NCI-H146 (cell line): ENCODE data around the gene B3GAT1.

Experiments used
- DNase-seq: peaks from one replicate; lab custom pipeline; 2025; lab: John Stamatoyannopoulos, UW

Gene B3GAT1

DNA sequence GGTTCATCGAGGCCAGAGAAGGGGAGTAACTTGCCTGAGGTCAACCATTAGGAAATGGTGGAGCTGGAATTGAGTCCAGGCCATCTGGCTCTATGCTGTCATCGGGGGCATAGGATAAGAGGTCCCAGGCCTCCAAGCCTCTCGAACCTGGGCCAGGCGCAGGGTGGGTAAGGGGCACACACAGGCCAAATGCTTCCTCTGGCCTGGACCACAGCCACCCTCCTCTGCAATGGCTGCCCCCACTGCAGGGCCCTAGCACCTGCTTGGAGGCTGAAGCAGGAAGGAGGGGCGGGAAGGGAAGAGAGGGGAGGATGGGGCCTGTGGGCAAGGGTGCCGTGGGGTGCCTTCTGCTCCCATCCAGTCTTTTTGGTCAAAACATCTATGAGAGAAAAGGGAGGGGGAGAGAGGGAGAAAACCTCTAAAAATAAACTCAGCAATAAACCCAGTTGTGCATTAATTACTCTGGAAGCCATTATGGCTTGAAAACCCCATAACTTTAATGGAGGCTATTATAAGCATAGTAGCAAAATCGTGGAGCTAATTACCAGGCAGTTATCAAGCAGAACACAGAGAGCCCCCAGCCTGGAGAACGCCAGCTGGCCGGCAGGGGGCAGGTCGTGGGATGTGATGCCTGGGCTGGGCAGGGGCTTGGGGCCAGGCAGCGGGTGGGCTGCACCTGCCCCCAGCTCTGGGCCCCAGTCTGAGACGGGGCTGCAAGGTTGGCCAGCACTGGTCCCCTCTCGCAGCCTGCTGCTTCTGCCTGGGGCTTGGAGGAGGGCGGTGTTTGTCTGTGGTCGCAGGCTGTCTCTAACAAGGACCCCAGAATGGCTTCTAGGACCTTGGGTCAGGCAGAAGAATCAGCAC, 21.1 kb downstream of the B3GAT1 start:
- peak; percentile 19 for DNase-seq

DNA sequence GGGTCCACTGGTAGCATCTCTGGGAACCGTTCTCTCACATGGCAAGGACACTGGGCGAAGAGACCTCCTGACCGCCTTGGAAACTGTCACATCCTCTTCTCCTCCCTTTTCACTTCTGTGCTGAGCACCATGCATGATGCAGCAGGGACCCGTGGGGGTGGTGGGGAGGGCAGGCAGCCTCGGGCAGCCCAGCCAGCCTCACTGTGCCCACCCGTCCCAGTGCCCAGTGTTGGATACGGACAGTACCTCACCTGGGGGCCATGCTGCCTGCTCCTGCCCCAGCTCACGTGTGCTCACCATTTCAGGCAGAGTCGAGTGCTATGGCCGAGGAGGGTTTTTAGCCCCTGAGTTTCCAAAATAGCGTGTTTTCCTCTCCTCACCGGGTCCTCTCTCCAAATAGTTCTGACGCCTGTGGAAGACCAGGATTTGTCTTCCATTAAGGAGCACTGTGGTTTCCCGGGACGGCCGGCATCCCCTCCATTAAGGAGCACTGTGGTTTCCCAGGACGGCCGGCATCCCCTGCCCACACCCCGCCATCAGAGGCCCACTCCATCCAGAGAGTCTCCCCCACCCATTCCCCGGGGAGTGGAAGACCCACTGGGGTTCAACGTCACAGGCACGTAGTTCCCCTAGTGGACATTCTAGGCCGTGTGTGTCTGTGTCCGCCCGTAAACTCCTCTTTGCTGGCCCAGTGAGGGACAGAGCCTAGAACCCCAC, 22.4 kb downstream of the B3GAT1 start:
- no peak for DNase-seq

DNA sequence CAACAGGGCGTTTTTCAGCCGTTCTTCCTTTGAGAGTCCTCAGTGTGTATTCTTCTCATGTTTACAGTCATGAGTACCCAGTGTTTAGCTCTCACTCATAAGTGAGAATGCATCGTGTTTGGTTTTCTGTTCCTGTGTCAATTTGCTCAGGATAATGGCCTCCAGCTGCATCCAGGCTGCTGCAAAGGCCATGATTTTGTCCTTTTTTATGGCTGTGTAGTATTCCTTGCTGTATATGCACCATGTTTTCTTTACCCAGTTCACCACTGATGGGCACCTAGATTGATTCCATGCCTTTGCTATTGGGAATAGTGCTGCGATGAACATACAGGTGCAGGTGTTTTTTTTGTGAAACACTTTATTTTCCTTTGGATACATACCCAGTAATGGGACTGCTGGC, 23.5 kb downstream of the B3GAT1 start:
- DNase-seq, result no peak

DNA sequence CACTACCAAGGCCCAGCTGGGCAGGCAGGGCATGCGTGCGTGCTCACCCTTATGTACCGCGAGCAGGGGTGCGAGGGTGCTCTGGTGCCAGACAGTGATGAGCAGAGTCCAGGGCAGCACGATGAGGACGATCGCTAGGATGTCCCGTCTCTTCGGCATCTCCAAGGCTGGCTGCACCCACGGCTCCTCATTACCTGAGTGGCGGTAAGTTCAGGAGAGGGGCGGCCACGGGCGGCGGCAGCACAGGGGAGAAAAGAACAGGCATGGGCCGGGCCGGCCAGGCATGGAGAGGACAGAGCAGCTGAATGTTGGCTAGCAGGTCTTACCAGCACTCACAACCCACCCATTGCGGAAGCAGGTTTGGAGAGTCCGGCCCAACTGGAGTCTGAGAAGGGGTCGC, 24.5 kb downstream of the B3GAT1 start:
- no peak for DNase-seq

DNA sequence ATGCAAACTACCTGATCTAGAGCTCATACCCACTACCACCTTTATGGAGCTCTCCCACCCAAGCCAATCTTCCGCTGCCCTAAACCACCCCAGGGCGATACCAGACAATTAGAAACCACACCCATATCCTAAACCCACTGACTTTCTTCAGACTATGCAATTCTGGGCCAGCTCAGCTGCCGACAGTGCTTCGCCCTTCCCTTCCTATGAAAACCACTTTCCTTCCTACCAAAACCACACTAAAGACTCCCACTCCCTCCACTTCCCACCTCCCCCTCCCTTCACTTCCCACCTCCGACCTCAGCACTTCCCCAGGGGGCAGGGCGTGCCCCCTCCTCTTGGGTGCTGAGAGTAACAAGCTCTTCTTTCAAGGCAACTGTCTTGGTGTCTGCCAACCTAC, 25.1 kb downstream of the B3GAT1 start:
- DNase-seq, result no peak

DNA sequence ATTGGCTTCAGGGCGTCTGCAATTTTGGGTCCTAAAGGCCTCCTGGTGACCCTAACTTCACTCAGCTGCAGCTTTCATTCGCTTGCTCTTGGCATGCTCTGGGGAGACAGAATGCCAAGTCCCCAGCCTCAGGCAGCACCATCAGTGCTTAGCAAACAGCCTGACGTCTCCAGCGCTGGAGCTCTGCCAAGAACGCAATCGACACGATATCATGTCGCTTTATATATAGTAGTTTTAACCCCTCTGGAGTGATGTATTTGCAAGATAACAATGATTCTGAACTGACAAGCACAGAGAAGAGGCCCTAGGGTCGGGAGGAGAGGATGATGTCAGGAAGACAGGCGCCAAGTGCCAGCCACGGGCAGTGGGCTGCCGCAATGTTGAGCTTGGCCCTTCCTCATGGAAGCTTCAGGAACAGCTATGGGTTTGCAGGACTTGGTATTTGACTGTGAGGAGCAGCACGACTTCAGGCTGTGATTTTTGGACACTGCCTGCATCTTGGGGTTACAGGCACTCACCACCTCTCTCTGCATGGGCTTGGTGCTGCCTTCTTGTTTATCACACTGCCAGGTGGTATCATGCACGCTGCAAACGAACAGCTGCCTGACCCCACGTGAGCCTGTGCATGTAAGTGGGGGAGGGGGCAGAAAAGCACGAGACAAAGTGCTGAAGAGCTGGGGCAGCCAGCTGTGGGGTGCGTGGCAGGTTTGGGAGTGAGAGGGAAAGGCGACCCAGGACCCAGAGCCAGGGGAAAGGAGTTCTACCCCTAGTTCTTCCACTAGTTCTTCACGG, 26.1 kb downstream of the B3GAT1 start:
- DNase-seq, result peak; percentile 76

DNA sequence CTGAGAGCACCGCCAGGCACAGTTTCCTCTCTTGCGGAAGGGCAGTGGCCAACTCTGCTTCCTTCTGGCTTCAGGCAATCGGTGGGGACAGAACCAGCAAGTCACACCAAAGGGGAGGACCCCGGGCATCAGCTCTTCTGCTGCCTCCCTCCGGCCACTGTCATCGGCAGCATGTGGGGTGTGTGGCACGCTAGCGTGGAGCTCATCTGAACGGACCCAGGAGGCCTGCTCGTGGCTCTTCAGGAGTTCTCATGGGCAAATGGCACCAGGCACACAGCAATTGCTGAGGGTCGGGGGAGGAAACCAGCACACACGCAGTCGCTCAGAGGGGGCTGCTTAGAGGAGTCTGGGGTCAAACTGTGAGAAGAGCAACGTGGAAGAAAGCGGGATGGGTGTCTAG, 26.9 kb downstream of the B3GAT1 start:
- no peak for DNase-seq

DNA sequence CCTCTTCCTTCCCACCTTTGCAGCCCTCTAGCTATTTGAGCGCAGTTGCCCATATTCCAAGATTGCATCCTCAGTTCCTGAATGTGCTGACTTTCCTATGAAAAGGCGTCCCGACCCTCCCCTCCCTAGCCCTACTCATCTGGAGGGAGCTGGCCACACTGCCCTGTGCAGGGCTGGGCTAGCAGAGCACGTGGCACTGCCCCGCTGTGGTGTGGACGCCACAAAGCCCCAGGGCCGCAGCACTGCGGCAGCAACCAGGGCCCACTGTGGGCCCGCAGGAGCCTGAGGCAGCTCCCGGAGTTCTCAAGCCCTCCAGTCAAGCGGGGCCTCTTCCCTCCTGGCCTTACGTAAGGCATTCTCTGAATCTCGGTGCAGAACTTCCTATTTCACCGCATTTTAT, 27.6 kb downstream of the B3GAT1 start:
- no peak for DNase-seq

DNA sequence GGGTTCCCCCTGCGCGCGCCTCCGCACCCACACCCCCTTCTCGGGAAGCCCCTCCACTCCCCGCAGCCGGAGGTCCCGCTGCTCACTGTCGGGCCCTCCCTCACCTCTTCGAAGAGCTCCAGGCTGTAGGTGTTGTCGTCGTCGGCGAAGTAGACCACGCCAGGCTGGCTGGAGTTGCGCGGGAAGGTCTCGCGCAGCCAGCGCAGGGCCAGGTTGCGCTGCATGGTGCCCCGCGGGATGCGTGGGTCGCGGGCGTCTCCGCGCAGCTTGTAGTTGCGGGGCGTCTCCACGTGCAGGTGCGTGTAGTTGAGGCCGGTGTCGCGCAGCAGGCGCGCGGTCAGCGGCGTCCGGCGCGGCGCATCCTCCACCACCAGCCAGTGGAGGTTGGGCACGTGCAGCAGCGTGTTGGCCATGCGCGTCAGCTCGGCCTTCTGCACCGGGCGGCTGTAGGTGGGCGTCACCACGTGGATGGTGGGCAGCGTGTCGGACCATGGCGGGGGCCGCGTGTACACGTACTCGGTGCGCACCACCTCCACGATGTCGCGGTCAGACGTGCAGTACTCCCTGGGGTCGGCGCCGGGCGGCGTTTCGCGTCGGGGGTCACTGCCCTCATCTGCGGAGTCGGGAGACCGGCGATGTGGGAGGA, 28.3 kb downstream of the B3GAT1 start:
- DNase-seq, result no peak

DNA sequence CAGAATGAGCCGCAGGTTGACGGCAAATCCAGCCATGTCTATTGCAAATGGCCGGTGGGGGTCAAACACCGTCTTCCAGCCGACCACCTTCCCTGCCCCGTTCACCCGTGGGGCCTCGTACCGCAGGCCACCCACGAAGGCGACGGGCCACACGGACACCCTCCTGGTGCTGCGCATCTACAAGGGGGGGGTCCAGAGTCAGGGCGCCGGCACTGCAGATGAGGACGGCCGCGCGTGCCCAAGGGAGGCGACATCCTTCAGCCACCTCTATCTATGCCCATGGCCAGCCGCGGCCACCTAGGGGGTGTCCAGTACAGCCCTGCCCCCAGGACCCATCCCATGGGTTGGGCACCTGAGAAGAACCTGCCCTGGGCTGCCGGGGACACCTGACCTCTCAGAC, 29.2 kb downstream of the B3GAT1 start:
- no peak for DNase-seq

DNA sequence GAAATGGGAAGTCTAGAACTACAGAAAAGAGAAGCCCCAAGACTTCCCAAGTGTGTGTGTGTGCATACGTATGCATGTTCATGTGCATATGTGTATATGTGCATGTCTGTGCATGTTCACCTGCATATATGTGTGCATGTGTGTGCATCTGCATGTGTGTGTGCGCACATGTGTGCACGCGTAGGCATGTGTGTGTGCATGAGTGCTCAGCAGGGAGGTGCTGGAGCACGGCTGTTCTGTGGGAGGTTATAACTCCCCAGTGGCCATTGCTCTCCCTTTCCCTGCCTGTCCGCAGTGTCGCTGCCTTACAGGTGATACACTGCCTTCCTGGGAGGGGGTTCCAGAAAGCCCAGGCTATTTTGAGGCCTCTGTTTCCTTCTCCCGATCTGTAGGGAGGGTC, 29.8 kb downstream of the B3GAT1 start:
- no peak for DNase-seq

DNA sequence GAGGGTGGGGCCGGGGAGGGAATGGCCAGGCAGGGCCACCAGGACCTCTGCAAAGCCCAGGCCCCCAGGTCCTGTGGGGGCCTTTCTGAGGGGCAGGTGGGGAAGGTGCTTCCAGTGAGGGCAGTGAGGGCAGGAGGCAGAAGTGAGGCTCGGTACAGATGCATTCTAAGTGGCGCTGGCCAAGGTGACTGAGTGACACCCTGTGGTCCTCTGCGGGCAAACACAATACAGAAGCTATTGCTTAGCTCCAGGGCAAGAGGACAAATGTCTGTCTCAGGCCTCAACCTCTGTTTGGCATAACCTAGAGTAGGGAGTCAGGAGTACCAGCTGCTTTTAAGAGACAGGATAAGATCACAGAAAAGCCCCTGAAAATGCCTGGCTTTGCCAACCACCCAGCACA, 31.3 kb downstream of the B3GAT1 start:
- no peak for DNase-seq

DNA sequence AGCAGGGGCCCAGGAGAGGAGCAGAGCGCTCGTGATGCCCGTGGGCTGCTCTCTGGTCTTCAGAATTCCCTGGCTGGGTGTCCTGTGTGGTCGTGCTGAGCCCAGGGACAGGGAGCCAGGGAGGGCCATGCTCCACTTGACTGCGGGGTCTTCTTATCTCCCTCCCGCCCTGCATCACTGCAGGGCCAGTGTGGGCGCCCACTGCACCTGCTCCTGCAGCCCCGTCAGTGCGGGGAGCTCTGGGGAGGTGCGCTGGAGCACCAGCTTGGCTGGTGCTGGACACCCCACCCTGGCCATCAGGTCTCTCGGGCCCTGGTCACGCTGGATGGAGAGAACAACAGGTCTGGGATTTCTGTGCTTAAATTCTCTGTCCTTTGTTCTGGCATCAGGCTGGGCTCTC, 31.8 kb downstream of the B3GAT1 start:
- DNase-seq, result no peak

DNA sequence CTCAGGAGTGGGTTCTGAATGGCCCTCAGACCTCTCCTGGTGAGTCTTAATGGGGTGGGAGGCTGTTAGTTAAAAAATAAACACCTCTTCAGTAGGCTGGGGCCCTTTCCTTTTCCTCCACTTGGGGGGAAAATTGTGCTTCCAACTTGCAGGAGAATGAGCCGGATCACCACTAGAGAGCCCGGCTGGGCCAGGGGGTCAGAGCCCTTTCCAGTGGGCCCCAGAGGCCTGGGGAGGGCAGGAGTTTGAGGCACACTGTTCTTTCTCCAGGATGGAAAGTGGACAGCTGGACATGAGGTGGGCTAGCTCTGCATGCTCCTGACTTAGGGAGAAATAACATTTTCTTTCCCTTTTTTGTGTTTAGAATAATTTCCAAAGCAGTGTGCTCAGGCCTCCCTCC, 32.8 kb downstream of the B3GAT1 start:
- no peak for DNase-seq

DNA sequence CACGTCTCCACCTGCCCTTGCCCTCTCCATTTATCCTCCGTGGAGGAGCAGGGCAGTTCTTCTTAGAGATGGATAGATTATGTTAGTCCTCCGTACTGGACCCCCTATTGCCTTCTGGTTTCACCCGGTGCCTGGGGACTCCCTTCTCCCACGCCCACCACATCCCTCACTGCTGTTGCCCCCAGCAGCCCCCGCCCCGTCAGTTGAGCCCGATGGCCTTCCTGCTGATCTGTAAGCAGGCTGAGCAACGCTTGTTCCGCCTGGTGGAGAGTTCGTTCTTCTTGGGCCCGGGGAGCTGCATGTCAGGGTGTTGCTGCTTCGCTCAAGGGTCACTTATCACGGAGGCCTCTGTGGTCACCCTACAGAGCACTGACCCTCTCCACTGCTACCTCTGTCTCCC, 34.2 kb downstream of the B3GAT1 start:
- DNase-seq, result no peak

DNA sequence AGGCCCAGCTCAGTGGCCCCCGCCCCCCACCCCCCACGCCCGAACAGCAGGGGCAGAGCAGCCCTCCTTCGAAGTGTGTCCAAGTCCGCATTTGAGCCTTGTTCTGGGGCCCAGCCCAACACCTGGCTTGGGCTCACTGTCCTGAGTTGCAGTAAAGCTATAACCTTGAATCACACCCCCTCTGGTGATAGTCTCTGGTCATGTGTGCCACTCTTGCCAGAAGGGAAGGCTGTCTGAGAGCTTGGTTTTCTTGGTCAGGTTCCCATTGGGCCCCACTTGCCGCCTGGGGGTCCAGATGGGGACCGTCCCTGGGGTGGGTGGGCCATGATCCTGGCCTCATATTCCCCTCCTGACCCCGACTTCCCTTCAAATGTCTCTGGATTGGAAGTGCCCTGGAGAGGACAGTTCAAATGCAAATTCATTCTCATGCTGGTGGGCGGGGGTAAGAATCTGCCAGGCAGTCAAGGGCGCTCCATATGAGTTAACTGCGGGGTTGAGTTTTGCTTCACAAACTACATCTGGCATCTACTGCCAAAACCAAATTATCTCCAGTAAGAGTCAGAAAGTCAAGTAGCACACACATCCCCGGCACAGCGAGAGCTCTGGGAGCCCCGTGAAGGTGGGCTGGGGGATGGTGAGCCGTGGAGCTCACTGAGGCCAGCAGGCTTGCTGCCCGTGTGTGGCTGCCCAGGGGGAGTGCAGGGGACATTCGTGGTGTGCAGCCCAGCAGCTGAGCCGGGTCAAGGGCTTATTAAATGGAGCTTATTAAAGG, 35.7 kb downstream of the B3GAT1 start:
- DNase-seq, result no peak

DNA sequence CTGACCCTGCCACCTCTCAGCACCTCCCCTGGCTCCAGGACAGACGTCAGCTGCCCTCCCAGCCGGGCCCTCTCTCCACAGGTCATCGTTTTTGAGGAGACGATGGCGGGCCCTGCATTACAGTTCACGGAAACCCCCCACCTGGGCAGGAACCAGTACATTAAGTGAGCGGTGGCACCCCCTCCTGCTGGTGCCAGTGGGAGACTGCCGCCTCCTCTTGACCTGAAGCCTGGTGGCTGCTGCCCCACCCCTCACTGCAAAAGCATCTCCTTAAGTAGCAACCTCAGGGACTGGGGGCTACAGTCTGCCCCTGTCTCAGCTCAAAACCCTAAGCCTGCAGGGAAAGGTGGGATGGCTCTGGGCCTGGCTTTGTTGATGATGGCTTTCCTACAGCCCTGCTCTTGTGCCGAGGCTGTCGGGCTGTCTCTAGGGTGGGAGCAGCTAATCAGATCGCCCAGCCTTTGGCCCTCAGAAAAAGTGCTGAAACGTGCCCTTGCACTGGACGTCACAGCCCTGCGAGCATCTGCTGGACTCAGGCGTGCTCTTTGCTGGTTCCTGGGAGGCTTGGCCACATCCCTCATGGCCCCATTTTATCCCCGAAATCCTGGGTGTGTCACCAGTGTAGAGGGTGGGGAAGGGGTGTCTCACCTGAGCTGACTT, 37.0 kb downstream of the B3GAT1 start:
- no peak for DNase-seq

DNA sequence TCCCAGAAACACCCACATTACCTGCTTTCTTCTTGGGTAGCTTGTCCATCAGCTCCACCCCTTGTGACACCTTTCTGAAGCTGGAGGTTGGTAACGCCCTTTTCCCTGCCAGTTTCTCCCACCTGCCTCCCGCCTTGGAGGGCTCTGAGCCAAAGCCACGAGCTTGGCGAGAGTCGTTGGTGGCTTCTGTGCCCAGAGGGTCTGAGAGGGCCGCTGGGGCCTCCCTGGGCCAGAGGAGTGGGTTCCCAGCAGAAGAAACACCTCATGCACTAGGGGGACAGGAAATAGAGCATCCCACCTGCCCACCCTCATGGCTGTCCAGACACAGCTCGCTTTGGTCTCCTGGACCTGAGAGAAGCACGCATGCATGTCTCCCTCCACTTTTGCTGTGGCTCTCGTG, 37.9 kb downstream of the B3GAT1 start:
- DNase-seq, result no peak

DNA sequence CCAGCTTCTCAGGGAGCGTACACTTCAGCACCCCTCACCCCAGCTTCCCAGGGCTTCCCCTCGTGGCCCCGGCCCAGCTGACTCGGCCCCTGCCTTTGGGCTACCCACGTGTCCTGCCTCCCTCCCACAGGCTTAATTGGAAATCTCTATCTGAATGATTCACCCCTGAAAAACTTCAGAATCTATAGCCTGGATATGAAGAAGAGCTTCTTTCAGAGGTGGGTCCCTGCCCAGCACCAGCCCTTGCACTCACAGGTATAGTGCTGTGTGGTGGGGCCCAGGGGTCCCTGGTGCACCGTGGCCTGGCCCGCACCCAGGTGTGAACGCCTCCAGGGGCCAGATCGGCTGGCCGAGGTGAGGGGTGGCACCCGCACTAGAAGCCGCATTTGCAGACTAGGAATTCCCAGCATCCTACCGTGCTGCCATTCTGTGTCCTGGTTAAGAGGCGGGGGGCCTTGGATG, 38.4 kb downstream of the B3GAT1 start:
- no peak for DNase-seq

DNA sequence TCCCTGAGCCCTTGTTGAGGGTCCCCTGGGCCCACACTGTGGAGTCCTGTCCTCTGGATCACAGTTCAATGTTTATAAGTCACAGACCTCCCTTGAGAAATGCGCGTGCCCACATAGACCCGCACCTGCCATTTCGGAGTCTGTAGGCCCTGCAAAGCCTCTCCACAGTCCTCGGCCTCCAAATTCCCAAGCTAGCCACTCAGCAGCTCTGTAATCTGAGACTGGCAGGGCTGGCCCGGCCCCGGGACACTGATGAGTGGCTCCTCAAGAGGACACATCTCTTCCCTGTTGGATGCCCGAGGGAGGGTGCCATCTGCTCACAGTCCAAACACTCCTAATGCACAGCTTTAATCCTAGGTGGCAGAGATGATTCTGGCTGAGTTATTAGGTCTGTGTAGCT, 39.1 kb downstream of the B3GAT1 start:
- no peak for DNase-seq

DNA sequence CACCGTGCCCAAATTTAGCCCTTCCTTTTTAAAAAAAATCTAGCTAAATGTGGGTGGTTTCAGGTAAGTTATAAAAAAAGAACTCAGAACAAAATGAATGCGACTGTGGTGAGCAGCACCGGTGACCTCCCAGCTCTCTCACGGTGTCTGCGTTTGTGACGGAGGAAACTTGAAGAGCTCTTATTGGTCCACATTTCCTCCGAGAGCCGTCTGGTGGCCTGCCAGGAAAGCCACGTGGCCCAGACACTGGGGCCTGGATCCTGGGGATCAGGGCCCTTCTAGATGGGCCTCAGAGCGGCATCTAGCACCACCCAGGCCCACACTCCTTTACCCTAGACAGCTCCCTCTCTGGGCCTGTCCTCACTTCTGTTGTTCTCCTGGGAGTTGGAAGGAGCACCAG, 39.5 kb downstream of the B3GAT1 start:
- no peak for DNase-seq
